K562 (cell line): ENCODE measurements around the gene ADSS1. TPM values are rescaled to one million over a fixed set of nuclear protein-coding genes. Genes with fewer than 3 reads are reported as not detected.

Source experiments
- ATAC-seq: fragments of 200-7000 bp; cut with Tn5 transposase; 3 replicates; pipeline ENCODE4 v1.9.1; 2020; ENCODE audit warnings: moderate library complexity
- BruUV-seq: library from RNA; stranded (reverse); fragments of 400-500 nt; replicated peaks from 2 replicates; lab custom pipeline; 2021; lab: Mats Ljungman, UMichigan
- CTCF ChIA-PET: fragments of 300-600 bp; formaldehyde crosslinking; extraction: SDS; loops from one replicate; lab custom pipeline; 2021; ENCODE audit warnings: low intra/inter-chr PET ratio; lab: Yijun Ruan, JAX
- POLR2A ChIA-PET: fragments of 300-600, 350-650 bp; sonication (Branson Sonifier 250); formaldehyde crosslinking; extraction: SDS; loops from one replicate; lab custom pipeline; 2021; ENCODE audit warnings: antibody characterized with exemption, inconsistent platforms; lab: Yijun Ruan, JAX
- DNase-seq, 4 experiments: peaks; one replicate each; pipeline versions ENCODE4 v3.0.0 to v3.0.0-alpha.2; 2011 to 2018; ENCODE audit warnings: low spot score in 3 of 4, mixed read lengths in 3 of 4; ENCODE audit errors: extremely low read depth in 1 of 4
- FAIRE-seq: peaks from 2 replicates; lab custom pipeline; 2011; peaks lifted over from hg19 to GRCh38; lab: Jason Lieb, UNC
- H2AFZ ChIP-seq: 2 replicates; pipeline ENCODE4 v1.6.0; 2011; ENCODE audit warnings: low read depth, low read length, control low read depth, inconsistent platforms
- H3K27ac ChIP-seq: fragments of 200-600 bp; 3 replicates; pipeline ENCODE4 v1.8.0; 2011; ENCODE audit warnings: low read depth, mild to moderate bottlenecking, control low read depth, inconsistent platforms, low read length, moderate library complexity, mixed read lengths; ENCODE audit errors: extremely low read depth
- H3K27me3 ChIP-seq, 2 experiments: fragments of 300-600 bp in 1 of 2; 2 replicates in 1 of 2; 3 replicates in 1 of 2; pipeline versions ENCODE4 v1.6.0 to v1.8.0; 2011; ENCODE audit warnings: inconsistent platforms in 2 of 2, low read length in 2 of 2, mild to moderate bottlenecking in 1 of 2, mixed read lengths in 1 of 2, moderate library complexity in 1 of 2; ENCODE audit not compliant: control insufficient read depth in 2 of 2, insufficient read depth in 2 of 2
- H3K36me3 ChIP-seq: fragments of 300-600 bp; 3 replicates; pipeline ENCODE4 v1.8.0; 2011; ENCODE audit warnings: mild to moderate bottlenecking, low read length, inconsistent platforms; ENCODE audit not compliant: control insufficient read depth, insufficient read depth
- H3K4me1 ChIP-seq, 2 experiments: fragments of 200-600 bp in 1 of 2; replicated peaks in 1 of 2; 2 replicates in 1 of 2; 3 replicates in 1 of 2; pipeline versions ENCODE4 v1.5.1 to v1.8.0; 2011; ENCODE audit warnings: inconsistent platforms in 2 of 2, low read length in 2 of 2, mild to moderate bottlenecking in 1 of 2, mixed read lengths in 1 of 2, moderate library complexity in 1 of 2; ENCODE audit not compliant: control insufficient read depth in 2 of 2, insufficient read depth in 2 of 2
- H3K4me2 ChIP-seq: 2 replicates; pipeline ENCODE4 v1.6.1; 2011; ENCODE audit warnings: low read length, control low read depth, inconsistent platforms, mixed read lengths; ENCODE audit not compliant: insufficient read depth
- H3K4me3 ChIP-seq: fragments of 200-600 bp; sonication (generic), shearing (Covaris generic); 2 replicates; pipeline ENCODE4 v1.5.1; 2016; ENCODE audit warnings: control low read depth, inconsistent platforms
- H3K79me2 ChIP-seq: fragments of 200-600 bp; 3 replicates; pipeline ENCODE4 v1.8.0; 2011; ENCODE audit warnings: low read length, inconsistent platforms; ENCODE audit not compliant: control insufficient read depth, insufficient read depth
- H3K9ac ChIP-seq, 2 experiments: 2 replicates each; pipeline versions ENCODE4 v1.6.0 to v1.6.1; 2011; ENCODE audit warnings: low read depth in 2 of 2, low read length in 2 of 2, control low read depth in 1 of 2, inconsistent platforms in 1 of 2, mild to moderate bottlenecking in 1 of 2, mixed read lengths in 1 of 2; ENCODE audit not compliant: insufficient read depth in 1 of 2
- H3K9me1 ChIP-seq: one replicate; pipeline ENCODE4 v1.6.0; 2011; ENCODE audit warnings: inconsistent platforms, mild to moderate bottlenecking, low read length, moderate library complexity; ENCODE audit not compliant: control insufficient read depth, insufficient read depth
- H3K9me3 ChIP-seq: replicated peaks from 2 replicates; pipeline ENCODE4 v1.5.1; 2011; ENCODE audit warnings: low read depth, low read length, inconsistent platforms; ENCODE audit not compliant: control insufficient read depth, insufficient read depth
- H4K20me1 ChIP-seq: replicated peaks from 2 replicates; pipeline ENCODE4 v1.6.1; 2011; ENCODE audit warnings: low read length, inconsistent platforms, mixed read lengths; ENCODE audit not compliant: control insufficient read depth, insufficient read depth
- ASH1L ChIP-seq: fragments of 450-650 bp; IDR thresholded peaks from 2 replicates; pipeline ENCODE4 v1.6.1; 2018; ENCODE audit warnings: borderline replicate concordance, mild to moderate bottlenecking, low read depth; ENCODE audit not compliant: partially characterized antibody
- ATF7 ChIP-seq: fragments of 450-650 bp; IDR thresholded peaks from 2 replicates; pipeline ENCODE4 v1.7.1; 2014; ENCODE audit warnings: mild to moderate bottlenecking, moderate library complexity
- FOXK1 ChIP-seq: sonication (generic); formaldehyde crosslinking; IDR thresholded peaks from 2 replicates; pipeline ENCODE4 v1.8.0; 2022; ENCODE audit warnings: missing genetic modification reagents, mild to moderate bottlenecking, borderline replicate concordance
- KLF16 ChIP-seq: IDR thresholded peaks from 2 replicates; pipeline ENCODE4 v1.6.1; 2016; ENCODE audit warnings: antibody characterized with exemption
- L3MBTL2 ChIP-seq: fragments of 450-650 bp; IDR thresholded peaks from 2 replicates; pipeline ENCODE4 v1.6.1; 2016; ENCODE audit warnings: mild to moderate bottlenecking, moderate library complexity
- MTF1 ChIP-seq: fragments of 250-450 bp; sonication (Bioruptor Pico); IDR thresholded peaks from 2 replicates; pipeline ENCODE4 v1.9.0; 2021; ENCODE audit warnings: moderate library complexity, mild to moderate bottlenecking, inconsistent platforms, borderline replicate concordance
- NFE2 ChIP-seq: IDR thresholded peaks from 2 replicates; pipeline ENCODE4 v1.6.1; 2014; ENCODE audit warnings: antibody characterized with exemption, low read depth
- NFIX ChIP-seq: fragments of 250-450 bp; sonication (Bioruptor Pico); IDR thresholded peaks from 2 replicates; pipeline ENCODE4 v1.4.0; 2020; ENCODE audit warnings: low read depth, mild to moderate bottlenecking, moderate library complexity
- PRPF4 ChIP-seq: fragments of 200-400 bp; formaldehyde crosslinking; IDR thresholded peaks from one replicate; pipeline ENCODE4 v1.6.1; 2017; ENCODE audit warnings: low read length, low read depth, mild to moderate bottlenecking; ENCODE audit not compliant: insufficient read depth, poor library complexity, severe bottlenecking
- PTBP1 ChIP-seq: fragments of 200-400 bp; formaldehyde crosslinking; IDR thresholded peaks from 2 replicates; pipeline ENCODE4 v1.6.1; 2017; ENCODE audit warnings: low read depth, low read length
- RBBP5 ChIP-seq: fragments of 200-600 bp; sonication (generic); IDR thresholded peaks from 2 replicates; pipeline ENCODE4 v1.6.1; 2012; ENCODE audit warnings: borderline replicate concordance, mild to moderate bottlenecking, low read length, control low read depth, inconsistent platforms; ENCODE audit not compliant: insufficient read depth, poor library complexity, severe bottlenecking
- SMAD1 ChIP-seq: fragments of 150-350 bp; IDR thresholded peaks from 2 replicates; pipeline ENCODE4 v1.6.1; 2014; ENCODE audit warnings: low read length, low read depth; ENCODE audit not compliant: partially characterized antibody
- SMAD4 ChIP-seq: fragments of 250-450 bp; sonication (Bioruptor Pico); conservative IDR thresholded peaks from 2 replicates; pipeline ENCODE4 v1.8.0; 2021; ENCODE audit warnings: inconsistent platforms, mild to moderate bottlenecking, moderate library complexity
- SMC3 ChIP-seq: conservative IDR thresholded peaks from 2 replicates; pipeline ENCODE4 v1.6.1; 2011; ENCODE audit warnings: low read depth, low read length, improper control_type of control experiment; ENCODE audit not compliant: insufficient read depth
- TCF15 ChIP-seq: fragments of 250-450 bp; sonication (Bioruptor Pico); IDR thresholded peaks from 2 replicates; pipeline ENCODE4 v1.8.0; 2022; ENCODE audit warnings: moderate library complexity, mild to moderate bottlenecking, inconsistent platforms
- ZFP36 ChIP-seq: fragments of 150-350 bp; IDR thresholded peaks from 2 replicates; pipeline ENCODE4 v1.6.1; 2018; ENCODE audit warnings: low read length, low read depth; ENCODE audit not compliant: partially characterized antibody
- ZNF583 ChIP-seq: fragments of 250-450 bp; sonication (Bioruptor Pico); IDR thresholded peaks from 2 replicates; pipeline ENCODE4 v1.4.0; 2020
- ZNF764 ChIP-seq: fragments of 250-450 bp; sonication (Bioruptor Pico); IDR thresholded peaks from 2 replicates; pipeline ENCODE4 v1.4.0; 2020; ENCODE audit warnings: low read depth, mild to moderate bottlenecking, moderate library complexity
- ZNF830 ChIP-seq: fragments of 250-450 bp; sonication (Bioruptor Pico); IDR thresholded peaks from 2 replicates; pipeline ENCODE4 v1.5.0; 2021; ENCODE audit warnings: mild to moderate bottlenecking
- WGBS: fragments of 100-300 bp; shearing (Covaris generic); methylation state at CpG from one replicate; pipeline ENCODE4 v1.1.6; 2016; ENCODE audit warnings: low coverage, mixed read lengths; ENCODE audit not compliant: insufficient coverage; ENCODE audit errors: missing lambda C conversion rate; 5-methylcytosine and 5-hydroxymethylcytosine counted together
- in situ Hi-C: fragments of 300-500 bp; cut with MboI; formaldehyde crosslinking; loops from 4 replicates; pipeline ENCODE4 v1.15.0; 2018; ENCODE audit warnings: inconsistent platforms, mixed read lengths
- intact Hi-C: fragments of 100-400 bp; cut with micrococcal nuclease; formaldehyde crosslinking; loops from 2 replicates; pipeline ENCODE4 v1.14.2; 2022
- polyA plus RNA-seq, 8 experiments: library from polyadenylated mRNA; depleted of rRNA in 4 of 8; stranded (reverse) in 5 of 8; unstranded in 3 of 8; fragments of >200 nt; fragmentation: Nextera tagmentation in 2 of 8; fragmentation: Illumina TruSeq in 1 of 8; extraction: Ambion mirVana in 2 of 8; extraction: Trizol in 1 of 8; gene quantifications; 2 replicates each; pipeline versions ENCODE4 v1.2.1 to v1.2.3, GENCODE V29; 2011 to 2014; ENCODE audit warnings: inconsistent platforms in 1 of 8, missing spikeins in 1 of 8
- total RNA-seq, 7 experiments: library from RNA; depleted of rRNA in 6 of 7; stranded (reverse); fragments of >200 nt in 6 of 7; fragmentation: Illumina TruSeq in 2 of 7; extraction: Trizol in 2 of 7; gene quantifications; 2 replicates each; pipeline versions ENCODE4 v1.2.1 to v1.2.3, GENCODE V29; 2011 to 2021; ENCODE audit warnings: low replicate concordance in 1 of 7

The ADSS1 gene
- total and polyA plus RNA-seq, 9 of the 15 experiments (the other 6 are each of a cell fraction or from before 2014, with no cell fraction given) = 0.53 to 5.9 (median 3.9) TPM

DNA sequence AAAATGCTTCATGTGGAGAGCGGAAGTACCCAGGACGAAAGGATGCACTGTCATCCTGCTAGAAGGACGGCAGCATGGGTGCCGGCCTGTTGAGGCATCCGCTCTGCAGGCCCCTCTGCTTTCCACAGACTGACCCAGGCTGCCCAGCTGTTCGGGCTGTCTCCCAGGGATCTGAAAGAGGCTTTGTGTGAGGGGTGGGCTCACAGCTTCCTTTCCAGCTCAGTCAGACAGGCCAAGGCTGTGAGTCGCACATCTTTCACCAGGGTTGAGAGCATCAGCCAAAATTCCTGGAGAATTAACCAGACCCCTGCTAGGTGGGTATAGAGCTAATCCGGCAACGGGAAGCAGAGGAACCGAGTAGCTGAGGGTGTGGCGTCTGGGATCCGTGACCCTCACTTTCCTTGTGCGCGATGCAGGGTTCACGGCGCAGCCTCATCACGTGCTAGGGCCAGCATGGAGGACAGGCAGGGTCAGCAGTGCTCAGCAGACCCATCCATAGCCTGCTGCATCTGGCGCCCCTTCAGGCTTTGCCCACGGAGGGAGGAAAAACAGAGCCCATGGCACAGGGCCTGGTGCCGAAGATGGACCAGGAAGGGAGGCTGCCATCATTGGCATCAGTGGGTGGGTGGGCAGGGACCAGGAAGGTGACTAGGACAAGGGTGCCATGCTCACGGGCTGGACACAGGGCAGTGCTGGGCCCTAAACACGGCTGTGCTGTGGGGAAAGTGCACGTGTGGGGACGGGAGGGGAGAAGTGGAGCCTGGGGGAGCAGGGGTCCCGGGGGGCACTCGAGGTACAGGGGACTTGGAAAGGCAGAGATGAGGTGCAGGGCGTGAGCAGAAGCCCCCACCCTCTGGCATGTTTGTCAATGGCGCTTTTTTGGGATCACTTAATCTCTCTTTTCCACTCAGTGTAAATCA is 19.7 kb downstream of the ADSS1 start:
- Histone ChIP-seq H2AFZ (no peak overlapping the region), H3K27ac (no peak overlapping the region), H3K9ac (no peak overlapping the region; a peak in 1 of 4 replicates), H3K4me3 (no peak overlapping the region), H4K20me1 (no peaks in the 10 kb centered on the region), H3K9me3 (no peaks in the 10 kb centered on the region), H3K79me2 (no peaks in the 10 kb centered on the region), H3K4me2 (no peak overlapping the region), H3K4me1 (peaks cover 0 to 20% of the 10 kb centered on the region in 2 experiments; a peak in 2 of 5 replicates), H3K9me1 (no peaks in the 10 kb centered on the region), H3K36me3 (no peaks in the 10 kb centered on the region), H3K27me3 (no peaks in the 10 kb centered on the region)
- in situ Hi-C loops = no loop called here
- BruUV-seq = no TSS peak
- FAIRE-seq (no peak), DNase-seq (no peak), ATAC-seq (no peak)
- ChIA-PET POLR2A (no interaction called here), CTCF (no interaction called here)
- intact Hi-C loops = no loop called here
- WGBS = 65% methylated on average over 7 of the region's 28 CpGs
- TF ChIP-seq SMC3 (no peak), NFE2 (no peak), ZNF764 (CRISPR knock-in tag) (no peak), FOXK1 (CRISPR knock-in tag) (no peak), TCF15 (CRISPR knock-in tag) (no peak), KLF16 (no peak), PTBP1 (no peak), SMAD4 (no peak), ATF7 (no peak), SMAD1 (no peak), ZNF830 (no peak), ZFP36 (no peak), ZNF583 (CRISPR knock-in tag) (no peak), NFIX (CRISPR knock-in tag) (no peak), L3MBTL2 (no peak), RBBP5 (no peak), ASH1L (no peak), PRPF4 (no peak), MTF1 (CRISPR knock-in tag) (no peak)
